ENCODE data around the gene RECK. TPM values are rescaled to one million over a fixed set of nuclear protein-coding genes. Genes with fewer than 3 reads are reported as not detected.
"Not testable (repeated sequence)": the region's sequence is repeated elsewhere in the genome, so short reads cannot be mapped to it uniquely, and the experiment has no call there.

The RECK gene
- total RNA-seq, 1 donor from 2014 or later = 7.5 TPM

DNA sequence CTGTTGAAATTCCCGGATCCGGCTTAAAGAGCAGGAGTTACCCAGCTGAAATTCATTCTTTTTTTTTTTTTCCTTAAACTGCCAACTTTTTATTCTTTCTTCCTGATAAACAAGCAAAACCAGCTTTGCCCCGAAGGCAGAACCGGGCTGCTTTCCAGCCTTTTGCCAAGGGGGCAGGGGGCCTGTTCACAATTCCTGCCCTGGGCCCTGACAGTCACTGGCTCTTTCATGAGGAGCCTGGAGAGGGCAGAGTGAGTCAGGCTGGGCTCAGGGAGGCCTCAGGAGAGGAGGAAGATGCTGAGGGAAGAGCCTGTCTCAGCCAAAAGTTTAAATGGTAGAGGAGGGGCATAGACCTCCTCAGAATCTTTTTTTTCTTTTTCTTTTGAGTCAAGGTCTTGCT, 104.6 kb downstream of the RECK start:
- no peak for DNase-seq

GRCh38 chr9:36141761-36142160, 105.0 kb downstream of the RECK start:
- DNase-seq = no peak

DNA sequence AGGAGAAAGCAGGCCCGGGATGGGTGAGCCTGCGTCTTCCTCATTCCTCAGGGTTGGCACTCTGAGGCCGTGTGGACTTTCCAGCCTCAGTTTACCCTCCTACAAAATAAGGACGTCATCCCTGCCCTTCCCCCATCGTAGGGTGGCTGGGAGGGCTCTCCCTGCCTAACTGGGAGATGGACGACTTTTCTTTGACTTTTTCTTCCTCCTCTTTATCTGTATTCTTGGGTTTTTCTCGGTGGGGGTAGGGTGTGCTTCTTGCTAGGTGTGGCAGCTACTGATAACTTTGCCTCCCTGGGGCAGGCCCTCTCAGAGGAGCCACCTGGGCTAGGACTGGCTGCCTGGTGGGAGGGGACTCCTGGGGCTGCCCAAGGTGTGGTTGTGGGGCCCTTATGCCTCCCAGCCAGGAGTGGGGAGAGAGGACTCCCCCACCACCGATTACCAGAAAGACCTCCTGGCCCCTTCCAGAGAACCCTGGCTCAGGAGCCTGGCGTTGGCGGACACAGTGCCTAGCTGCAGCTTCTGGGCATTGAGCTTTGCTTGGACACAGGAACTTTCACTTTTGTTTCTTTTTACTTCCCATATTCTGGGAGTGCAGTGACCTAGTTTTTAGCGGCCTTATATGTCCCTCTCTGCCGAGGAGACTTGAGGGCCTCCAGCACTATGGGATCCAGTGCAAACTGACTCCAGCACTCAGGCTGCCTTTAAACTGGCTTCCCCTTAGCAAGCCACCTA, 106.0 kb downstream of the RECK start:
- DNase-seq = no peak

GRCh38 chr9:36143245-36143641, 106.5 kb downstream of the RECK start:
- no peak for DNase-seq

GRCh38 chr9:36144309-36145232, 107.9 kb downstream of the RECK start:
- DNase-seq = no peak

DNA sequence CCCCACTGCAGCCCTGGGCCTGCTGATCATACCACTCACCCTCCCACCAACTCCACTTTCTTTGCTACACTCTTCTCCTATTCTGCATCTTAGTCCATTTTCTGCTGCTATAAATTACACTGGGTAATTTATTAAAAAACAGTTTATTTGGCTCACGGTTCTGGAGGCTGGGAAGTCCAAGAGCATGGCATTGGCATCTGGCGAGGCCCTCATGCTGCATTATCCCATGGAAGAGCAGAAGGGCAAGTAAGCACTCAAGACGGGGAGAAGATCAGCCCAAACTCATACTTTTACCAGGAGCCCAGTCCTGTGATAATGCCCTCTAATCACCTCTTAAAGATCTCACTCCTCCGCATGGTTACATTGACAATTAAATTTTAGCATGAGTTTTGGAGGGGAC, 109.3 kb downstream of the RECK start:
- DNase-seq = no peak

- no peak for DNase-seq
Measured at GRCh38 chr9:36146651-36147050, 109.9 kb downstream of the RECK start.

DNA sequence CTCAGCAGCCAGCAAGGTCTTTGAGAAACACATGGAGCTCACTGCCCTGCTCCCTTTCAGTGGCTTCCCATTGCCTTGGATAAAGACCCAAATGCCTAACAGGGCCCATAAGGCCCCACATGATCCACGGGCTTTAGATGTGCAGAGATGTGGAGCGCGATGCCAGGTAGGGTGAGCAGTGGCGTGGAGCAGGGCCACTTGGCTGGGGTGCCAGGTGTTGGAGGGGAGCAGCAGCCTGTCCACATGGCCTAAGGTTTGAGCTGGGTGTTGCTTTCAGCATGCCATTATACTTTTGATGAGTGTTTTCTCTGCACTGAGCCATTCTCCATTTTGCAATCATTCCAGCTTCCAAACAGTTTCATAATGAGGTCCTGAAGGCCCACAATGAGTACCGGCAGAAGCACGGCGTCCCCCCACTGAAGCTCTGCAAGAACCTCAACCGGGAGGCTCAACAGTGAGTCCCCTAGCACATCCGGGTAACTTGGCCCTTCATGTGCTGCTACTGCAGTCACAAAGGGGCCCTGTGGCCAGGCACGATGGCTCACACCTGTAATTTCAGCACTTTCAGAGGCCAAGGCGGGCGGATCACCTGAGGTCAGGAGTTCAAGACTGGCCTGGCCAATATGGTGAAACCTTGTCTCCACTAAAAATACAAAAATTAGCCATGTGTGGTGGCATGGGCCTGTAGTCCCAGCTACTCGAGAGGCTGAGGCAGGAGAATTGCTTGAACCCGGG, 110.9 kb downstream of the RECK start:
- DNase-seq = no peak

- peak; percentile 90 for DNase-seq
Measured at GRCh38 chr9:36148311-36149051, 111.8 kb downstream of the RECK start.

GRCh38 chr9:36149197-36149596, 112.5 kb downstream of the RECK start:
- no peak for DNase-seq

DNA sequence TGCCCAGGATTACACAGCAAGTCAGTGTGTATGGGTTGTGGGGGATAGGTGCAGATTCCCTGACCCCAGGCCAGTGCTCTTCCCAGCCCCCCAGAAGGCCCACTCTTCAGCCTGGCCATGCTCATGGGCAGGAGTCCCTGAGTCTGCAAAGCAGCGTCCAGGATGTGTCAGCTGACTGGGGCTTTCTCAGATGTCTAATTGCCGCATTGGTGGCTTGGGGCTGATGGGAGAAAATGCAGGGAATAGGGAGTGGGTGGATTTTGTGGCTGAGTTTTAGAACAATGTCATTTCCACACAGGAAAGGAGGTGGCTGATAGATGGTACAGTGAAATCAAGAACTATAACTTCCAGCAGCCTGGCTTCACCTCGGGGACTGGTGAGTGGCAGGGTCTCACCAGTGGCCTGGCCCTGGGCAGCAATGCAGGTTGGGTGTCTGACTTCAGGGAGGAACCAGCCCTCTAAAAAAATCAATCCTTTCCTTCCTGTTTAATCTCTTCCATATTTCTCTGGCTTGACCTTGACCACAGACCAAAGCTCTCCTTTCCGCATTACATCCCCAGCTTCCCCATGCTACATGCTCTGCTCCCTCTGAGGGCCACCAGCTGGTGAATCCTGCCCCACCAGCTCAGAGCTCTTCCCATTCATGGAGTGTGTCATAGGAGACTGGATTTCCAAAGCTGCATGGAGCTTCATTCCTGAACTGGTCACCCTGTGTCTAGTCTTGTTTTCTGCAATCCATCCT, 114.0 kb downstream of the RECK start:
- DNase-seq = no peak

GRCh38 chr9:36151316-36152210, 114.8 kb downstream of the RECK start:
- DNase-seq = no peak

DNA sequence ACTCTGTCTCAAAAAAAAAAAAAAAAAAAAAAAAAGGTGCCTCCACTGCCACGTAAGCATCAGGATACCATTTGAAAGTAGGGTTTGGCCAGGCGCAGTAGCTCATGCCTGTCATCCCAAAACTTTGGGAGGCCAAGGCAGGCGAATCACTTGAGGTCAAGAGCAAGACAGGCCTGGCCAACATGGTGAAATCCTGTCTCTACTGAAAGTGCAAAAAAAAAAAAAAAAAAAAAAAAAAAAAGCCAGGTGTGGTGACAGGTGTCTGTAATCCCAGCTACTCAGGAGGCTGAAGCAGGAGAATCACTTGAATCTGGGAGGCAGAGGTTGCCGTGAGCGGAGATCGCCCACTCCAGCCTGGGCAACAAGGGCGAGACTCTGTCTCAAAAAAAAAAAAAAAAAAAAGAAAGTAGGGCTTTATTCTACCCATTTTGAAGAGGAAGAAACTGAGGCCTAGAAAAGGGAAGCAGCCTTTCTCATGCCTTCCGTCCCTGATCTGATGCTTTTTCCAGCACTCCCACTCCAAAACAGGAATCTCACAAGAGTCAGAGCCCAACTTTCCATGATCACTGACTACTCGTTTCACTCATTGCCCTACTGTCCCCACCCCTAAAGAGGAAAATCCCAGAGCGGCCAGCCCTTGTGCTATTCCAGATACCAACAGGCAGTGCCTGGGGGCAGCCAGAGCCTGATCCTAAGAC, 116.2 kb downstream of the RECK start:
- no peak for DNase-seq

DNA sequence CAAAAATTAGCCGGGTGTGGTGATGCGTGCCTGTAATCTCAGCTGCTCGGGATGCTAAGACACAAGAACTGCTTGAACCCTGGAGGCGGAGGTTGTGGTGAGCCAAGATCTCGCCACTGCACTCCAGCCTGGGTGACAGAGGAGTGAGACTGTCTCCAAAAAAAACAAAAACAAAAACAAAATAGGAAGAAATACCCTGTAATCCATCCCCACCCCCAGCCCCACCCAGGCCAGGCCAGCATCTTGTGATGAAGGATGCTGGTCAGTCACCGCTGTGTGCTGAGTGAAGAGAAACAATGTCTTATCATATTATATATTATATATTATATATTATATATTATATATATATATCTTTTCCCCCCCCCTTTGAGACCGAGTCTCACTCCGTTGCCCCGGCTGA, 117.0 kb downstream of the RECK start:
- DNase-seq = no peak

- peak; percentile 58 for DNase-seq
Measured at GRCh38 chr9:36154331-36154952, 117.7 kb downstream of the RECK start.

DNA sequence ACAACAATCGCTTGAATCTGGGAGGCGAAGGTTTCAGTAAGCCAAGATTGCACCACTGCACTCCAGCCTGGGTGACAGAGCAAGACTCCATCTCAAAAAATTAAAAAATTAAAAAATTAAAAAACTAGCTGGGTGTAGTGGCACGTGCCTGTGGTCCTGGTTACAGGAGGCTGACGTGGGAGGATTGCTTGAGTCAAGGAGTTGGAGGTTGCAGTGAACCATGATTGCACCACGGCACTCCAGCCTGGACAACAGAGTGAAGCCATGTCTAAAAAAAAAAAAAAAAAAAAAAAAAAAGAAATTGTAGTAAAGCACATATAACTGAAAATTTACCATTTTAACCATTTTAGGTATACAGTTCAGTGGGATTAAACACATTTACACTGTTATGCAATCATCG, 119.4 kb downstream of the RECK start:
- no peak for DNase-seq

GRCh38 chr9:36158122-36158521, 121.4 kb downstream of the RECK start:
- no peak for DNase-seq

DNA sequence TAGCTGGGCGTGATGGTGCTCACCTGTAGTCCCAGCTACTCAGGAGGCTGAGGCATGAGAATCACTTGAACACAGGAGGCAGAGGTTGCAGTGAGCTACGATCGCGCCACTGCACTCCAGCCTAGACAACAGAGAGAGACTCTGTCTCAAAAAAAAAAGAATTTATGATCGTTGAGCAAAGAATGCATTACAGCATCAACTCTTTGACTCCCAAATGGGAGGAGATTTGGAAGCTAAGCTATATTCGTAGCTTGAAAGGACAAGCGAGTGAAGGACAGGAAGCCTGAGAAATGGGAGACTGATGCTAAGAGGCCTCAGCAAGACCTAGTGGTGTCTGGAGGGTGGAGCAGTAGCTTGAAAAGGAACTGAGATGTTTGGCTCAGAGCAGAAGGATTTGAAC, 122.2 kb downstream of the RECK start:
- no peak for DNase-seq

GRCh38 chr9:36159509-36159908, 122.8 kb downstream of the RECK start:
- DNase-seq = not testable (repeated sequence)
